ENCODE measurements around the gene TPP2. TPM values are rescaled to one million over a fixed set of nuclear protein-coding genes. Genes with fewer than 3 reads are reported as not detected.

The TPP2 gene
- total and polyA plus RNA-seq, 9 of the 15 experiments (the other 6 are each of a cell fraction or from before 2014, with no cell fraction given): 18.8 to 87.7 (median 55.9) TPM

- TF ChIP-seq NKRF (IDR thresholded peaks at IDR 0.05; ENCODE audit: borderline replicate concordance) (no peak), MAFG (tag; conservative IDR thresholded peaks at IDR 0.05) (0 out of 2 replicates have a peak, but pooled peaks have one; percentile 6), ZNF3 (CRISPR knock-in tag; IDR thresholded peaks at IDR 0.05) (no peak), ZNF764 (CRISPR knock-in tag; IDR thresholded peaks at IDR 0.05; ENCODE audit: low read depth) (no peak), CLOCK (CRISPR knock-in tag; IDR thresholded peaks at IDR 0.05; ENCODE audit: borderline replicate concordance) (no peak), DIDO1 (tag; IDR thresholded peaks at IDR 0.05; ENCODE audit: low read depth) (no peak), SMARCB1 (IDR thresholded peaks at IDR 0.05; ENCODE audit: insufficient read length, low read depth) (no peak), THRA (IDR thresholded peaks at IDR 0.05) (peak; percentile 27; the same call in 1 of the 2 replicates), TSHZ1 (CRISPR knock-in tag; IDR thresholded peaks at IDR 0.05) (no peak)
Observed at GRCh38 chr13:102606537-102607309, 9.9 kb downstream of the TPP2 start (continued).

All from K562 (cell line).